H1 (cell line): ENCODE measurements around the gene ABHD13. TPM values are rescaled to one million over a fixed set of nuclear protein-coding genes. Genes with fewer than 3 reads are reported as not detected.
A peak's percentile ranks its signal among the peaks of the same experiment; 100 is the strongest.

Experiments
- CTCF ChIA-PET: fragments of 300-600 bp; sonication (Branson Sonifier 250); formaldehyde crosslinking; loops from one replicate; lab custom pipeline; 2021; ENCODE audit not compliant: partially characterized antibody; lab: Charles Lee
- POLR2A ChIA-PET: fragments of 300-600 bp; sonication (Branson Sonifier 250); formaldehyde crosslinking; loops from one replicate; lab custom pipeline; 2021; ENCODE audit warnings: inconsistent platforms; ENCODE audit not compliant: partially characterized antibody; lab: Charles Lee
- DNase-seq, 2 experiments: peaks; one replicate each; pipeline versions ENCODE4 v3.0.0 to v3.0.0-alpha.2; 2010 to 2022; ENCODE audit warnings: low spot score in 2 of 2, low read depth in 1 of 2, mixed read lengths in 1 of 2
- FAIRE-seq: peaks from 2 replicates; lab custom pipeline; 2011; peaks lifted over from hg19 to GRCh38; lab: Jason Lieb, UNC
- H2AFZ ChIP-seq: 2 replicates; pipeline ENCODE4 v1.8.1; 2012; ENCODE audit warnings: low read length, inconsistent platforms
- H2AK5ac ChIP-seq: 2 replicates; pipeline ENCODE4 v1.6.1; 2013; ENCODE audit warnings: low read depth, low read length
- H2BK120ac ChIP-seq: replicated peaks from 2 replicates; pipeline ENCODE3; 2013; ENCODE audit warnings: low read depth, low read length, inconsistent platforms
- H2BK12ac ChIP-seq: 2 replicates; pipeline ENCODE4 v1.6.1; 2013; ENCODE audit warnings: low read depth, low read length
- H2BK15ac ChIP-seq: 2 replicates; pipeline ENCODE4 v1.6.1; 2013; ENCODE audit warnings: low read length
- H2BK20ac ChIP-seq: 2 replicates; pipeline ENCODE4 v1.6.1; 2013; ENCODE audit warnings: low read length
- H2BK5ac ChIP-seq: 2 replicates; pipeline ENCODE4 v1.6.1; 2013; ENCODE audit warnings: low read depth, low read length
- H3K14ac ChIP-seq: 2 replicates; pipeline ENCODE4 v1.6.1; 2013; ENCODE audit warnings: inconsistent platforms; ENCODE audit not compliant: insufficient read length
- H3K18ac ChIP-seq: 2 replicates; pipeline ENCODE4 v1.6.1; 2013; ENCODE audit warnings: low read length; ENCODE audit errors: extremely low read depth
- H3K23ac ChIP-seq: 2 replicates; pipeline ENCODE4 v1.6.1; 2013; ENCODE audit warnings: inconsistent platforms; ENCODE audit not compliant: insufficient read length
- H3K23me2 ChIP-seq: 2 replicates; pipeline ENCODE4 v1.6.1; 2013; ENCODE audit warnings: low read depth, low read length
- H3K27ac ChIP-seq: 2 replicates; pipeline ENCODE4 v1.6.1; 2011; ENCODE audit warnings: low read depth, low read length, inconsistent platforms
- H3K27me3 ChIP-seq, 4 experiments: replicated peaks in 1 of 4; 1 replicate in 1 of 4; 2 replicates in 3 of 4; pipeline versions ENCODE4 v1.6.1 to v1.8.1; 2011 to 2013; ENCODE audit warnings: low read length in 3 of 4, mild to moderate bottlenecking in 3 of 4, inconsistent platforms in 2 of 4, mixed read lengths in 2 of 4, moderate library complexity in 1 of 4; ENCODE audit not compliant: control insufficient read depth in 3 of 4, insufficient read depth in 3 of 4; ENCODE audit errors: extremely low read depth in 1 of 4
- H3K36me3 ChIP-seq, 4 experiments: 2 replicates each; pipeline versions ENCODE4 v1.6.1 to v1.8.1; 2011 to 2013; ENCODE audit warnings: mild to moderate bottlenecking in 4 of 4, low read length in 3 of 4, moderate library complexity in 2 of 4, control low read depth in 1 of 4, inconsistent platforms in 1 of 4; ENCODE audit not compliant: insufficient read depth in 4 of 4, control insufficient read depth in 2 of 4
- H3K4ac ChIP-seq: replicated peaks from 2 replicates; pipeline ENCODE3; 2013; ENCODE audit warnings: low read length, low read depth, mixed read lengths, inconsistent platforms; ENCODE audit not compliant: insufficient read length
- H3K4me1 ChIP-seq, 4 experiments: replicated peaks in 1 of 4; 1 replicate in 1 of 4; 2 replicates in 3 of 4; pipeline versions ENCODE4 v1.6.1 to v1.8.1; 2011 to 2013; ENCODE audit warnings: low read length in 3 of 4, inconsistent platforms in 2 of 4, mixed read lengths in 1 of 4; ENCODE audit not compliant: insufficient read depth in 4 of 4, control insufficient read depth in 3 of 4
- H3K4me2 ChIP-seq, 2 experiments: 2 replicates each; pipeline versions ENCODE4 v1.6.1 to v1.8.1; 2011 to 2013; ENCODE audit warnings: low read depth in 2 of 2, low read length in 2 of 2, control low read depth in 1 of 2, inconsistent platforms in 1 of 2, mild to moderate bottlenecking in 1 of 2; ENCODE audit not compliant: insufficient read depth in 1 of 2
- H3K4me3 ChIP-seq, 4 experiments: fragments of 200-600, 300-600 bp in 1 of 4; sonication (generic), shearing (Covaris generic), sonication (Bioruptor Twin) in 1 of 4; 2 replicates each; pipeline versions ENCODE4 v1.5.1 to v1.8.1; 2011 to 2016; ENCODE audit warnings: low read length in 4 of 4, low read depth in 3 of 4, control low read depth in 2 of 4, inconsistent platforms in 2 of 4, mild to moderate bottlenecking in 2 of 4, mixed read lengths in 1 of 4, moderate library complexity in 1 of 4; ENCODE audit not compliant: insufficient read depth in 2 of 4; ENCODE audit errors: extremely low read depth in 1 of 4
- H3K56ac ChIP-seq: replicated peaks from 2 replicates; pipeline ENCODE3; 2013; ENCODE audit warnings: low read depth, mild to moderate bottlenecking, mixed read lengths, low read length, inconsistent platforms; ENCODE audit not compliant: insufficient read length
- H3K79me1 ChIP-seq: 2 replicates; pipeline ENCODE4 v1.6.1; 2013; ENCODE audit warnings: low read depth, low read length, control low read depth
- H3K79me2 ChIP-seq, 2 experiments: 2 replicates each; pipeline versions ENCODE4 v1.6.1 to v1.8.1; 2012 to 2013; ENCODE audit warnings: low read length in 2 of 2, mild to moderate bottlenecking in 2 of 2, inconsistent platforms in 1 of 2; ENCODE audit not compliant: insufficient read depth in 2 of 2, control insufficient read depth in 1 of 2
- H3K9ac ChIP-seq, 4 experiments: replicated peaks in 1 of 4; 1 replicate in 1 of 4; 2 replicates in 3 of 4; pipeline versions ENCODE4 v1.6.1 to v1.8.1; 2011 to 2013; ENCODE audit warnings: low read depth in 3 of 4, low read length in 3 of 4, control low read depth in 2 of 4, mild to moderate bottlenecking in 2 of 4, moderate library complexity in 2 of 4, inconsistent platforms in 1 of 4; ENCODE audit errors: extremely low read depth in 1 of 4
- H3K9me3 ChIP-seq, 2 experiments: 2 replicates each; pipeline versions ENCODE4 v1.6.1 to v1.8.1; 2012 to 2013; ENCODE audit warnings: mild to moderate bottlenecking in 2 of 2, moderate library complexity in 2 of 2, control low read depth in 1 of 2, inconsistent platforms in 1 of 2, low read depth in 1 of 2, low read length in 1 of 2, mixed read lengths in 1 of 2; ENCODE audit not compliant: insufficient read depth in 2 of 2
- H4K20me1 ChIP-seq, 2 experiments: replicated peaks in 1 of 2; 2 replicates each; pipeline versions ENCODE3 to v1.8.1; 2011 to 2013; ENCODE audit warnings: inconsistent platforms in 2 of 2, low read length in 2 of 2, mild to moderate bottlenecking in 1 of 2; ENCODE audit not compliant: insufficient read depth in 2 of 2, control insufficient read depth in 1 of 2
- H4K5ac ChIP-seq: 2 replicates; pipeline ENCODE4 v1.6.1; 2013; ENCODE audit warnings: low read length, low read depth, mixed read lengths, inconsistent platforms; ENCODE audit not compliant: insufficient read length
- H4K8ac ChIP-seq: 2 replicates; pipeline ENCODE4 v1.8.0; 2013; ENCODE audit warnings: mild to moderate bottlenecking, moderate library complexity, low read length, inconsistent platforms; ENCODE audit not compliant: insufficient read depth; ENCODE audit errors: extremely low read depth
- H4K91ac ChIP-seq: replicated peaks from 2 replicates; pipeline ENCODE3; 2013; ENCODE audit warnings: low read length, mixed read lengths, inconsistent platforms; ENCODE audit not compliant: insufficient read length
- GTF2F1 ChIP-seq: IDR thresholded peaks from 2 replicates; pipeline ENCODE4 v1.6.1; 2012; ENCODE audit warnings: low read depth, low read length, improper control_type of control experiment, borderline replicate concordance
- RAD21 ChIP-seq, 2 experiments: IDR thresholded peaks in 1 of 2; conservative IDR thresholded peaks in 1 of 2; 2 replicates each; pipeline ENCODE4 v1.6.1; 2011; ENCODE audit warnings: low read depth in 2 of 2, low read length in 2 of 2, improper control_type of control experiment in 1 of 2, inconsistent platforms in 1 of 2, mild to moderate bottlenecking in 1 of 2, moderate library complexity in 1 of 2
- WGBS, 2 experiments: shearing (Covaris generic) in 1 of 2; methylation state at CpG; one replicate each; pipeline versions ENCODE4 v1.1.6 to v1.1.7; 2013 to 2015; ENCODE audit warnings: low lambda C conversion rate in 2 of 2, mixed read lengths in 2 of 2, inconsistent platforms in 1 of 2, low coverage in 1 of 2, missing lambda C conversion rate in 1 of 2; ENCODE audit not compliant: insufficient replicate concordance in 2 of 2, insufficient coverage in 1 of 2, insufficient read length in 1 of 2; ENCODE audit errors: extremely low coverage in 1 of 2, missing lambda C conversion rate in 1 of 2; 5-methylcytosine and 5-hydroxymethylcytosine counted together
- polyA plus RNA-seq, 7 experiments: library from polyadenylated mRNA; depleted of rRNA in 3 of 7; stranded (reverse) in 5 of 7; unstranded in 2 of 7; fragments of >200 nt in 5 of 7; fragments of 200-250 nt in 2 of 7; gene quantifications; 1 replicate in 5 of 7; 2 replicates in 1 of 7; 4 replicates in 1 of 7; pipeline versions ENCODE4 v1.2.1 to v1.2.3, GENCODE V29; 2011 to 2013; ENCODE audit warnings: missing spikeins in 2 of 7, mixed read lengths in 2 of 7
- total RNA-seq: library from RNA; stranded (reverse); fragmentation: NEBNext Ultra II Directional; extraction: Animal tissue kit (Norgen Biotek cat#: 25700); gene quantifications from 2 replicates; pipeline ENCODE4 v1.2.1, GENCODE V29; 2021

The ABHD13 gene
- total and polyA plus RNA-seq, 2 of the 8 experiments (the other 6 are each of a cell fraction or from before 2014, with no cell fraction given) = 3.5 to 6.6 TPM

- Histone ChIP-seq H4K91ac (no peak overlapping the region), H3K23ac (no peak overlapping the region), H2AK5ac (no peak overlapping the region), H2BK5ac (no peak overlapping the region), H3K18ac (no peak overlapping the region), H3K36me3 (no peaks in the 10 kb centered on the region), H4K8ac (no peak overlapping the region), H3K79me1 (no peaks in the 10 kb centered on the region; the same call in 1 of the 2 replicates), H2BK120ac (no peak overlapping the region), H2BK20ac (no peak overlapping the region), H3K27ac (no peak overlapping the region), H4K5ac (no peak overlapping the region), H3K79me2 (peaks cover 3 to 61% of the 10 kb centered on the region in 2 experiments; a peak in 3 of 4 replicates), H3K4me3 (no peak overlapping the region), H3K23me2 (no peaks in the 10 kb centered on the region), H3K56ac (no peak overlapping the region), H3K27me3 (no peaks in the 10 kb centered on the region), H2AFZ (no peak overlapping the region), H2BK12ac (no peak overlapping the region), H2BK15ac (no peak overlapping the region), H4K20me1 (peaks cover 2 to 5% of the 10 kb centered on the region in 2 experiments), H3K9me3 (no peaks in the 10 kb centered on the region), H3K4me2 (no peak overlapping the region; a peak in 1 of 4 replicates), H3K9ac (no peak overlapping the region), H3K14ac (no peak overlapping the region), H3K4ac (no peak overlapping the region), H3K4me1 (no peaks in the 10 kb centered on the region; a peak in 3 of 7 replicates)
- FAIRE-seq (no peak), DNase-seq (no peak)
- ChIA-PET CTCF (interaction anchor here (0.7 to 1.1 kb wide), 2 partner anchors 44 to 389 kb away, joined by 3 read pairs; no protein-coding TSS in a partner anchor), POLR2A (interaction anchor here (0.7 kb wide), 1 partner anchor 42 kb away, joined by 3 read pairs; no protein-coding TSS in a partner anchor)
- 83% methylated on average over 1 of the region's 1 CpG; no CpG with 5 or more reads in 1 of the 2 experiments for WGBS, 2 experiments
- TF ChIP-seq RAD21 (IDR thresholded peaks at IDR 0.05 in 1 of 2, conservative IDR thresholded peaks at IDR 0.05 in 1 of 2; ENCODE audit: low read depth in 2 of 2, low read length in 2 of 2) (peak in 1 of 2 experiments; percentile 22; a peak in 1 of 4 replicates), GTF2F1 (no peak)
Observed at GRCh38 chr13:108220041-108220440, 1.8 kb downstream of the ABHD13 start.
